Large intestine (tissue), 3 donors: Measurements from ENCODE around the gene TXN. TPM values are rescaled to one million over a fixed set of nuclear protein-coding genes. Genes with fewer than 3 reads are reported as not detected.
"Not testable (repeated sequence)": the region's sequence is repeated elsewhere in the genome, so short reads cannot be mapped to it uniquely, and the experiment has no call there.

Experiments
- DNase-seq, 2 donors: peaks; one replicate each; pipeline versions ENCODE4 v3.0.0 to v3.0.0-alpha.2; 2013
- H3K27ac ChIP-seq: one replicate; pipeline ENCODE4 v1.5.1; 2013; ENCODE audit warnings: low read length
- H3K27me3 ChIP-seq: 2 replicates; pipeline ENCODE4 v1.6.1; 2013; ENCODE audit warnings: low read length; ENCODE audit not compliant: control insufficient read depth, insufficient read depth
- H3K36me3 ChIP-seq: 2 replicates; pipeline ENCODE4 v1.6.1; 2013; ENCODE audit warnings: low read length; ENCODE audit not compliant: control insufficient read depth, insufficient read depth
- H3K4me1 ChIP-seq: one replicate; pipeline ENCODE4 v1.6.1; 2013; ENCODE audit warnings: low read length; ENCODE audit not compliant: control insufficient read depth, insufficient read depth
- H3K4me3 ChIP-seq: one replicate; pipeline ENCODE4 v1.5.1; 2013; ENCODE audit warnings: low read length
- H3K9me3 ChIP-seq: one replicate; pipeline ENCODE4 v1.6.1; 2013; ENCODE audit warnings: mild to moderate bottlenecking, low read depth, low read length, moderate library complexity; ENCODE audit not compliant: control insufficient read depth
- WGBS: methylation state at CpG from one replicate; pipeline ENCODE4 v1.1.5; 2013; ENCODE audit warnings: low lambda C conversion rate; ENCODE audit not compliant: insufficient coverage; 5-methylcytosine and 5-hydroxymethylcytosine counted together
- polyA plus RNA-seq: library from polyadenylated mRNA; unstranded; fragments of 120-200 nt; gene quantifications from one replicate; pipeline ENCODE4 v1.2.1, GENCODE V29; 2013

The TXN gene
- polyA plus RNA-seq, 1 donor, result 299 TPM

DNA sequence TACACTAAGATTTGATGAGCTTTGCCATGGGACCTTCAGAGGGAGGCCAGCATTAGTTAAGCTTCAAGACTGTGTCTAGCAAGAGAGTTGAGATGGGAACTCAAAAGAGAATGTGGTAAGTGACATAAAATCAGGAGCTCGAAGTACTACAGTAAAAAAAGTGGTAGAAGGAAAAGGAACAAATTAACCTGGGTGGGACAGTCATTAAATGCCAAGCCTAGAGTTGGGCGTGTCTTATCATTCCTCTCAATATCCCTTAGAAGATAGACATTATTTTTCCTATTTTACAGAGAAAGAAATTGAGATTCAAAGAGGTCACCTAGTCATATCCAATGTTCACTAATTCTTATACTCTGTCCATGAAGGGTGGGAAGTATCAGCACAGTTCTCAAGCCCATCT lies 3.3 kb upstream of the TXN start:
- no peak for DNase-seq
- Histone ChIP-seq H3K9me3 (no peaks in the 10 kb centered on the region), H3K27me3 (no peaks in the 10 kb centered on the region), H3K36me3 (no peaks in the 10 kb centered on the region), H3K4me1 (peaks cover 28% of the 10 kb centered on the region), H3K4me3 (no peak overlapping the region), H3K27ac (peak overlapping the region; percentile 4)
- WGBS, result no CpG with 5 or more reads among the region's 2 CpGs

DNA sequence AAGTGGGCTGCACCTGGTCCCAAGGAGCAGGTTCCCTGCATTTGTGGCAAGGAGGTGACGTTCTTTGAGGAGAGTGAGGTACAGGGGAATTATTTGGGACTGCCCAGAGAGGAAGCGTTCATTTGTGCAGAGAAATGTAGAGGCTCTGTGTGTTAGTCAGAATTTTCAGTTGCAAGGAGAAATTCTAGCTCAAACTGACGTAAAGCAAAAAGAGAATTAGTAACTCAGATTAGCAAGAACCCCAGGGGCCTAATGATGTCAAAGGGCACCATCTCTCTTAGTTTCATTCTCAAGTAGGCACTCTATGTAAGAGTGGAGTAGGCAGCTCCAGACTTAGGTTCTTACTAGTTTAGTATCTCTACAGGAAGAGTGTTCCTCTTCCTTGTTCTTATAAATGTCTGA lies 2.4 kb upstream of the TXN start:
- peak in 1 of 2 donors; percentile 65 for DNase-seq
- WGBS, result no CpG with 5 or more reads among the region's 3 CpGs
- peak overlapping the region; percentile 4 for H3K27ac ChIP-seq
- H3K27me3 ChIP-seq, result no peaks in the 10 kb centered on the region
- H3K4me1 ChIP-seq, result peaks cover 30% of the 10 kb centered on the region
- no peaks in the 10 kb centered on the region for H3K36me3 ChIP-seq
- H3K4me3 ChIP-seq, result no peak overlapping the region
- no peaks in the 10 kb centered on the region for H3K9me3 ChIP-seq

GRCh38 chr9:110257956-110258355 lies 1.6 kb upstream of the TXN start:
- DNase-seq, result no peak
- Histone ChIP-seq H3K9me3 (no peaks in the 10 kb centered on the region), H3K36me3 (no peaks in the 10 kb centered on the region), H3K27ac (peak overlapping the region; percentile 89), H3K4me1 (peaks cover 30% of the 10 kb centered on the region), H3K4me3 (no peak overlapping the region), H3K27me3 (no peaks in the 10 kb centered on the region)
- WGBS, result no CpG with 5 or more reads among the region's 1 CpG

DNA sequence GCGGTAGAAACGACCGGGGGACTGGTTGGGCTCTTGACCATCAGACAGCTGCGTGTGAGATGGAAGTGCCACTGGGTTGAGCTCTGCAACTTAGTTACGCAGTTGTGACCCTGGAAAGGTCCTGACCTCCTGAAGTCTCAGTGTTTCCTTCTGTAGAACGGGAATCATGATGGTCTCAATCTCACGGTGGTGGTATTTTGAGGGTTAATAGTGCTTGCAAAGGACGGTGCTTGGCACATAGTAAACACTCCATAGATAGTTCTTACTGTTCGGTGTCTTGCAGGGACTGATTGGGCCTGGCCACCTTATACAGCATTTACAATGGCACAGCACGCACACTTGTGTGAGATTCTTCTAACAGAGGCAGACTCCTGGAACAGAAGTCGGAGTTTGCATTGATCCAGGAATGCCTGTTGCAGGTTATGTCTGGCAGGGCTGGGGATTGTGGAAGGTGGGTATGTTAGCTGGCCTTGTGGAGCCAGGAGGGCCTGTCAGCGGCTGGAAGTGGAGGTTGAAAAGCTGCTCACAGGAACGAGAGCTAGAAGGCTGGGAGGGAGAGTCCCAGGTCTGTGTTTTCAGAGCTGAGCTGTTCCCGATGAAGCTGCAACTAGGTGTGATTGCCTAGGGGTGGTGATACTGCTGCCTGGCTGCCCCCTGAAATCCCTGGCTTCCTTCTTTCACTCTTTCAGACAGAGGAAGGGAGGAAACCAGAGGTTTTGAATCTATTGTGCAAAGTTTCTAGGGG lies 962 bp upstream of the TXN start:
- H3K36me3 ChIP-seq, result no peaks in the 10 kb centered on the region
- no peaks in the 10 kb centered on the region for H3K27me3 ChIP-seq
- H3K4me3 ChIP-seq, result peak overlapping the region; percentile 76
- peaks cover 35% of the 10 kb centered on the region for H3K4me1 ChIP-seq
- WGBS, result no CpG with 5 or more reads among the region's 14 CpGs
- DNase-seq, result no peak
- H3K9me3 ChIP-seq, result no peaks in the 10 kb centered on the region
- H3K27ac ChIP-seq, result peak overlapping the region; percentile 89

GRCh38 chr9:110255463-110256379 lies 586 bp downstream of the TXN start:
- no CpG with 5 or more reads among the region's 81 CpGs for WGBS
- H3K27me3 ChIP-seq, result no peaks in the 10 kb centered on the region
- H3K36me3 ChIP-seq, result no peaks in the 10 kb centered on the region
- H3K27ac ChIP-seq, result peak overlapping the region; percentile 71
- H3K9me3 ChIP-seq, result no peaks in the 10 kb centered on the region
- H3K4me1 ChIP-seq, result peaks cover 35% of the 10 kb centered on the region
- H3K4me3 ChIP-seq, result peak overlapping the region; percentile 76
- DNase-seq, result peak; percentile 50 to 84

DNA sequence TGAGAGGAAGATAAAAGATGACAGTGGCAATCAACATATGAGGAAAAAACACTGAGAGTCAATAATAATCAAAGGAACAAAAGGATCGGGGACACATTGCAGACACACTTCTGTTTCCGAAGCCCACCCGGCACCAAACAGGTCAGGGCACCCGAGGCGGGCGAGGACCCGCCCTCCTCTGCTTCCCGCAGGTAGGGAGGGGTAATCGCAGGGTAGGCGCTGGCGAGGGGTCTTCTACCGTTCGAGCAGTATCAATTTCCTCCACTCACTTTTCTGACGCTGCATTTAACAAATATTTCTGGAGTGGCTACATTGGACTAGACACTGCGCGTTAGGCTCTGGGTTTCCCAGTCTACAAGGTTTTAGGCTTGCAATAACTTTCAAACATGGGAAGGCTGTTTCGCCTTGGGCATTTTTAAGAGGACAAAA lies 1.3 kb downstream of the TXN start:
- Histone ChIP-seq H3K36me3 (peaks cover 4% of the 10 kb centered on the region), H3K9me3 (no peaks in the 10 kb centered on the region), H3K4me3 (peak overlapping the region; percentile 76), H3K27me3 (no peaks in the 10 kb centered on the region), H3K4me1 (peaks cover 35% of the 10 kb centered on the region), H3K27ac (peak overlapping the region; percentile 71)
- no CpG with 5 or more reads among the region's 17 CpGs for WGBS
- DNase-seq, result no peak

GRCh38 chr9:110254500-110254899 lies 1.8 kb downstream of the TXN start:
- peak in 1 of 2 donors; percentile 49 for DNase-seq

DNA sequence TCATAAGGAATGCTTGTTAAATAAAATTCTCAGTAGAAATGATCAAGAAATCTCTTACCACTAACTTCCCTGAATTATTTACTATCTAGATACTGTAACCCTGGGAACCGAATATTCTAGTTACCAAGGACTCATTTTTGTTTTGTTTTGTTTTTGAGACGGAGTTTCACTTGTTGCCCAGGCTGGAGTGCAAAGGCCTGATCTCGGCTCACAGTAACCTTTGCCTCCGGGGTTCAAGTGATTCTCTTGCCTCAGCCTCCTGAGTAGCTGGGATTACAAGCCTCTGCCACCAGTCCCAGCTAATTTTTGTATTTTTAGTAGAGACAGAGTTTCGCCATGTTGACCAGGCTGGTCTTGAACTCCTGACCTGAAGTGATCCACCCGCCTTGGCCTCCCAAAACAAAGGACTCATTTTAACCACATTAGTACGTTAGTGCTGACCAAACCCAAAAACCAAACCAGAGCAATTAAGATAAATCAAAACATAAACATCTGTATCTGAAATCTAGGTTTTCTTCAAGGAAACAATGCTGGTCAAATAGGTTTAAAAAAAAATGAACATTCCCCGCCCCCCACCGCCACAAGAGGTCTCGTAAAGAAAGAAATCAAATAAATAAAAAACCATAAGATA lies 3.7 kb downstream of the TXN start:
- no peak overlapping the region for H3K4me3 ChIP-seq
- H3K4me1 ChIP-seq, result peaks cover 23% of the 10 kb centered on the region
- H3K27ac ChIP-seq, result peak overlapping the region; percentile 71
- no peaks in the 10 kb centered on the region for H3K27me3 ChIP-seq
- peak; percentile 51 to 84 for DNase-seq
- peaks cover 15% of the 10 kb centered on the region for H3K36me3 ChIP-seq
- no peaks in the 10 kb centered on the region for H3K9me3 ChIP-seq
- WGBS, result 17% methylated on average over 2 of the region's 10 CpGs

More at GRCh38 chr9:110254500-110254899, 1.8 kb downstream of the TXN start:
- H3K27ac ChIP-seq, result peak overlapping the region; percentile 71
- WGBS, result no CpG with 5 or more reads among the region's 2 CpGs
- peak overlapping the region; percentile 76 for H3K4me3 ChIP-seq
- H3K27me3 ChIP-seq, result no peaks in the 10 kb centered on the region
- H3K4me1 ChIP-seq, result peaks cover 39% of the 10 kb centered on the region
- peaks cover 9% of the 10 kb centered on the region for H3K36me3 ChIP-seq
- H3K9me3 ChIP-seq, result no peaks in the 10 kb centered on the region

GRCh38 chr9:110251770-110252169 lies 4.5 kb downstream of the TXN start:
- WGBS, result no CpG with 5 or more reads among the region's 5 CpGs
- H3K36me3 ChIP-seq, result peaks cover 21% of the 10 kb centered on the region
- H3K9me3 ChIP-seq, H3K27me3 ChIP-seq, H3K4me3 ChIP-seq, H3K27ac ChIP-seq: not testable (repeated sequence)
- peaks cover 17% of the 10 kb centered on the region for H3K4me1 ChIP-seq
- peak in 1 of 2 donors; percentile 34 for DNase-seq

DNA sequence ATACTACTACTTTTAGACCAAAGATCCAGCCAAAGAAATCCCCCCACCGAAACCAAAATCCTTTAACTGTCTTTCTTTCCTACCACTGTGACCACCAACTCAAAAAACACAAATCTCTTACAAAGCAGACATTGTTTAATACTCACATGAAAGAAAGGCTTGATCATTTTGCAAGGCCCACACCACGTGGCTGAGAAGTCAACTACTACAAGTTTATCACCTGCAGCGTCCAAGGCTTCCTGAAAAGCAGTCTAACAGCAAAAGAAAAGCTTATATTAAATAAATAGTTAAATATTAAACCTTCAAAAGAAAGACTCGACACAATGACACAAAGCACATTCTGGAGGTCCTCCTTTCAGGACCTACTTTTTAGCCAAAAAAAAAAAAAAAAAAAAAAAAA lies 5.1 kb downstream of the TXN start:
- H3K27me3 ChIP-seq, result no peaks in the 10 kb centered on the region
- H3K36me3 ChIP-seq, result peaks cover 26% of the 10 kb centered on the region
- WGBS, result no CpG with 5 or more reads among the region's 4 CpGs
- H3K4me3 ChIP-seq, result no peak overlapping the region
- peak in 1 of 2 donors; percentile 57 for DNase-seq
- H3K27ac ChIP-seq, result no peak overlapping the region
- no peaks in the 10 kb centered on the region for H3K9me3 ChIP-seq
- H3K4me1 ChIP-seq, result peaks cover 17% of the 10 kb centered on the region
